Amniotic stem cell (primary cell): ENCODE data around the gene ZNF77.
"Not testable (repeated sequence)": the region's sequence is repeated elsewhere in the genome, so short reads cannot be mapped to it uniquely, and the experiment has no call there.

Experiments used
- DNase-seq: peaks from one replicate; lab custom pipeline; 2025; lab: John Stamatoyannopoulos, UW

Gene ZNF77

GRCh38 chr19:2944775-2945574 lies at the start of gene ZNF77:
Gene ZNF77 (minus strand): TSS chr19:2944971. CDS start chr19:2944840, 131 bp downstream.
- DNase-seq = peak; percentile 98

- DNase-seq = no peak
These were observed 48.8 kb upstream of the ZNF77 start for GRCh38 chr19:2993579-2993978.

- DNase-seq = no peak
These were observed 48.2 kb upstream of the ZNF77 start for GRCh38 chr19:2992958-2993357.

- DNase-seq = not testable (repeated sequence)
These were observed 47.6 kb upstream of the ZNF77 start for GRCh38 chr19:2992333-2992732.

DNA sequence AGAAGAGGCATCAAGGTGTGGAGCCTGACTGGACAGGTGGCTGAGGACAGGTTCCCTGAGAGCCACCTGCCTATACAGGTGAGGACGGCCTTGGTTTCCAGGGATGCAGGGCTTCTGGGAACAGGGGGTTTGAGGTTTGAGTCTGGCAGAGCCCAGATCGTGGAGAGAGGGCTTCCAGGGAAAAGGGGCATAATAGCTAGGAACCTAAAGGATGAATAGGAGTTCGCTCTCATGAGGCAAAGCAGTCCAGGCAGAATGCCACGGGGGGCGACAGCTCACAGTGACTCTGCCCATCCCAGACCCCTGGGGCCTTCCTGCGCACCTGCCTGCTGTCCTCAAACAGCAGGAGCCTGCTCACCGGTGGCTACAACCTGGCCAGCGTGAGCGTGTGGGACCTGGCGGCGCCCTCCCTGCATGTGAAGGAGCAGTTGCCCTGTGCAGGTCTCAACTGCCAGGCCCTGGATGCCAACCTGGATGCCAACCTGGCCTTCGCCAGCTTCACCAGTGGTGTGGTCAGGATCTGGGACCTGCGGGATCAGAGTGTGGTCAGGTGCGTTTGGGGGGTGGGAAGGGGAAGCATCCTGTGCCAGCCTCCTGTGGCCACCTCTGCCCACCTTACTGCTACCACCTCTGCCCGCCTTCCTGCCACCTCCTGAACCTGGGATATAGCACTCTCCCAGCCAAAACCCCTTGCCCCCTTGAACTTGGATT lies 44.6 kb upstream of the ZNF77 start:
- no peak for DNase-seq

DNA sequence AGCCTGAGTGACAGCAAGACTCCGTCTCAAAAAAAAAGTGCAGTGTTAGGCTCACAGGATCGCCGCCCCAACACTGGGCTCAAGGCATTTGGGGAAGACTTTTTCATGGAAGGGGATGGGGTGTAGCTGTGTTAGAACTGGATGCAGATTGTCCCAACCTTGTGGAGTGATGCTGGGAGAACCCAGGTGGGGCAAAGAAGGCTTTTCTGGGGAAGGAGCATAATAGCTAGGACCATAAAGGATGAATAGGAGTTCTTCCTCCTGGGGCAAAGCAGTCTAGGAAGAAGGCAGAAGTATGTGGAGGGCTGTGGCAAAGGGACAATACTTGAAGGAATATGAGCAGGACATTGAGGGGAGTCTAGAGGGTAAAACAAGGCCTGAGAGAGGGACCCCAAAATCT lies 43.8 kb upstream of the ZNF77 start:
- DNase-seq = no peak

- no peak for DNase-seq
These were observed 43.0 kb upstream of the ZNF77 start for GRCh38 chr19:2987797-2988196.

DNA sequence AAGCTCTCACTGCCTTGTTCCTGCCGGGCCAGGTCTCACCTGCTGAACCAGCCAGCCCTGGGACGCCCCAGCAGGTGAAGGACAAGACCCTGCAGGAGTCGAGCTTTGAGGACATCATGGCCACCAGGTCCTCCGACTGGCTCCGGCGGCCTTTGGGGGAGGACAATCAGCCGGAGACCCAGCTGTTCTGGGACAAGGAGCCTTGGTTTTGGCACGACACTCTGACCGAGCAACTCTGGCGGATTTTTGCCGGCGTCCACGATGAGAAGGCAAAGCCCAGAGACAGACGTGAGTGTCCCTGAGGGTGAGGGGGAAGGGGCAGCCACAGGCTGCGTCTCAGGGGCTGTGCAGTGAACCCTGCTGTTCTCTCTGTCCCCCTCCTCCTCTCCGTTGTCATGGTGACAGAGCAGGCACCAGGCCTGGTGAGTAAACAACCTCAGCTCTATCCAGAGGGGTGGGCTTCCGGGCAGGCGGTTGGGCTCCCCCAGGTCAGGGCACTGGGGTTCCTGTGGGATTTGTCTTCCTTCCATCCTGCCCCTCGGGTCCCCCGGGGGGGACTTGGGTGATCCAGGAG lies 42.3 kb upstream of the ZNF77 start:
- no peak for DNase-seq

GRCh38 chr19:2984215-2984528 lies 39.4 kb upstream of the ZNF77 start:
- DNase-seq = no peak

DNA sequence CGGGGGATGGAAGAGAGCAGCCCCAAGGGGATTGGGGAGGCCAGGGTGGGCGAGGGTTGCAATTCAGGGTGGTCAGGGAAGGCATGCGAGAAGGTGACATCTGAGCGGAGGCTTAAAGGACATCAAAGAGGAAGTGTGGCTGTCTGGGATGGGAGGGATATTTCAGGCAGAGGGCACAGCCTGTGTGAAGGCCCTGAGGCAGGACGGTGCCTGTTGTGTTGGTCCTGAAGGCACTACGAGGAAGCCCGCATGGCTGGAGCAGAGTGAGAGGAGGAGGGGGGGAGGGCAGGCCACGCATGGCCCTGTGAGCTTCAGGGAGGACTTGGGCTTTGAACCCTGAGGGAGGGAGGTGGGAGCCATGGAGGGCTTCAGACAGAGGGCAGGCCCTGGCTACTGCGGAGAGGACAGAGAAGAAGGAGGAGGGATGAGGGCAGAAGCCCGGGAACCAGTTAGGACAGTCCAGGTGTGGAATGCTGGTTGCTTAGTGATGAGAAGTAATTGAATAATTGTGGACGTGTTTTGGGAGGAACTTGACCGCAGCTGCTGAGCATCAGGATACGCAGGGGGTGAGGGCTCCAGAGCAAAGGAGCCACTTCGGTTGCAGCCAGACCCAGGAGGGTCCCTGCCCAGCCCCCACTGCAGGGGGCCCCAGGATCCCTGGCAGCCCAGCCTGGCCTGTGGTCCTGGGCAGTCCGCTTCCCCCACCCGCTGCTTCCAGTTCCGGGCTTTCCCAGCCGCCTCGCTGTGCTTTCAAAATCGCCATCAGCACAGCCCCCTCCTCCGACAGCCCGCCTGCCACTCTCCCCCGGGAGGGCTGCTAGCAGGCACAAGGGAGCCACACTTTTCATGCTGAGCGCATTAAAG lies 38.8 kb upstream of the ZNF77 start:
- DNase-seq = no peak

- peak; percentile 29 for DNase-seq
These were observed 38.2 kb upstream of the ZNF77 start for GRCh38 chr19:2982983-2983350.

GRCh38 chr19:2982561-2982960 lies 37.8 kb upstream of the ZNF77 start:
- no peak for DNase-seq

- no peak for DNase-seq
These were observed 37.1 kb upstream of the ZNF77 start for GRCh38 chr19:2981898-2982297.

- DNase-seq = no peak
These were observed 34.0 kb upstream of the ZNF77 start for GRCh38 chr19:2978772-2979171.

- no peak for DNase-seq
These were observed 33.5 kb upstream of the ZNF77 start for GRCh38 chr19:2978166-2978767.

- DNase-seq = no peak
These were observed 33.0 kb upstream of the ZNF77 start for GRCh38 chr19:2977746-2978138.

- DNase-seq = peak; percentile 75
These were observed 32.4 kb upstream of the ZNF77 start, which contains the start of gene TLE6 for GRCh38 chr19:2977001-2977745. Gene TLE6 (plus strand): TSS chr19:2977564. CDS start chr19:2978234, 670 bp downstream.

- no peak for DNase-seq
These were observed 31.8 kb upstream of the ZNF77 start for GRCh38 chr19:2976609-2977000.

GRCh38 chr19:2974342-2975041 lies 29.7 kb upstream of the ZNF77 start:
- DNase-seq = no peak

GRCh38 chr19:2973229-2973628 lies 28.5 kb upstream of the ZNF77 start:
- no peak for DNase-seq
